Fibroblast of peridontal ligament (primary cell): ENCODE measurements around the gene PTPRM.

Experiments
- DNase-seq: peaks from one replicate; pipeline ENCODE4 v3.0.0-alpha.2; 2010; ENCODE audit errors: extremely low read depth

PTPRM gene

DNA sequence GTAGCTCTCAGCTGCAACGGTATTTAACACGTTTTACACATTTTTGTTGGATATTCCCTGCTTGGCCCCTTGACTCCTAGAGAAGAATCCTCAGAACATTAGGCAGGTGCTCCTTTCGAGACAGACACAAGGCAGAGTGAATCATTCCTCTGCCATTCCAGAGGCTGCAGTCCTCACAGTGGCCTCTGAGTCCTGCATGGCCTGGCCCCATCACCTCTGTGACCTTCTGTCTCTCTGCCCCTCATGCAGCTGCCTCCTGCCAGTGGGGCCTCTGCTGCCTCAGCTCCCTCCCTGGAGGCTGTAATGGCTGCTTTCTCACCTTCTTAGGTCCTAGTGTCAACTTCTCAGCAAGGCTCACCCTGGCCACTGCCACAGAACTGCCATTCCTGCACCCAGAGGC is 101.3 kb downstream of the PTPRM start:
- no peak for DNase-seq

GRCh38 chr18:7669361-7669760 is 102.2 kb downstream of the PTPRM start:
- DNase-seq, result no peak

DNA sequence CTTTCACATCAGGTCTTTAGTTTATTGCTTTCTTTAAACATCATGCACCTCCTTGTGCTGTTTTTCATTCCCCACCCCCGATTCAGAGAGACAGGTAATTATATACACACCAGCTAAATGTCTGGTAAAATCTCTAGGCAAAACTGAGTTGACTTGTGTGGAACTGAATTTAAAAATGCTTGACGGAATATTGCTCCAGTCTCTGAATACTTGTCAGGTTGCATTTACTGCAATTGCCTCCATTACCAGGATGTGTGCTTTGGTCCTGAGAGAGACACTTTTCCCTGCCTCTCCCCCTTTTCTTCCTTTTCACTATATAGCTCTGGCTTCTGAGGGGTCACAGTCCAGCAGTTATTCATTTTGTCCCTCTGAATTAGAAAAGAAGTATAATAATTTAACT is 104.0 kb downstream of the PTPRM start:
- DNase-seq, result no peak

- no peak for DNase-seq
Measured at GRCh38 chr18:7676253-7676873, 109.2 kb downstream of the PTPRM start.

GRCh38 chr18:7677001-7677400 is 109.9 kb downstream of the PTPRM start:
- DNase-seq, result peak; percentile 30

DNA sequence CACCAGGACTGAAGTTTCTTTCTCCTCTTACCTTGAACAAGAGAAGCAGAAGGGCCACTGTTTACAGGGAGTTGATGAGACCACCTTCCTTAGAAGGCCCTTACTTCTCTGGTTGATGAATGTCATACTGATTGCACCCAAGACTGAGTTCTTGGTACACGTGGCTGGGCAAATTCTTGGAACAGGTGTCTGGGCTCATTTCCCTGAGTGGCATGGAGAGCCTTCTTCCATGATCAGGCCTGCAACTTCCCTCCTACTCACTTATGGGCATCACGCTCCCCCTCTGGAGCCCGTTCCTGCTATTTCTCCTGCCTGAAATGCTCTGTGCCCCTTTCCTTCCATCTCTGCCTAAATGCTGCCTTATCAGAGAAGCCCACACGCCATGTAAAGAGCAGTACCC is 110.3 kb downstream of the PTPRM start:
- DNase-seq, result no peak

DNA sequence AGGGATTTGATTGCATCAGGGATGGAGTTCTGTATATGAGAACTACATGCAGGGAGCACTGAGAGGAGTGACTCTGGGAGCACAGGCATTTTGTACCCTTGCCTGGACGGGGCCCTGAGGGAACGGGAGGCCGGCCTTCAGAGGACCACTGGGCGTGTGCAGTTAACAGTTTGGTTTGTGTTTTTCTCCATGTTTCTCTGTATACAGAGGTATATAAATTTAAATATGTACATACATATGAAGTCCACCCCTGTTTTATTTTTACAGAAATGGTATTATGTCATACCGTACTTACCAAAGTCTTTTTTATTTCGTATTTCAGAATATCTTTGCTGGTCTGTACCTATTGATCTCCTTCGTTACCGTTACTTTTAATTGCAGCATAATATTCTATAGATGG is 111.3 kb downstream of the PTPRM start:
- no peak for DNase-seq

DNA sequence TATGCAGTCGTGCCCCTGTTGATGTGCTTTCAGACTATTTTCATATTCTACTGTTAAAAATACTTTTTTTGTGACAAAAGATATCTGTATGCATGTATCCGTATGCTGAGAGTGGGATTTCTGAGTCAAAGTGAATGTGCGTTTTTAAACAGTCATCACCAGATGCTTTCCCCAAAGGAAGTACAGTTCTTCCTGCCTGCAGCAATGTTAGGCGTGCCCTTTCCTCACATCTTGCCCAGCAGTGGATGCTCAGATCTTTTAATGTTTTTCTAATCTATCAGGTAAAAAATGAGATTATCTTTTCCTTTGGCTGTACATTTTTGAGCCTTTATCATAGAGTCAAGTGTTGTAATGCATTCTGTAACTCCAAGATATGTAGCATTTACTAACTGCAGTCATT is 111.7 kb downstream of the PTPRM start:
- no peak for DNase-seq

DNA sequence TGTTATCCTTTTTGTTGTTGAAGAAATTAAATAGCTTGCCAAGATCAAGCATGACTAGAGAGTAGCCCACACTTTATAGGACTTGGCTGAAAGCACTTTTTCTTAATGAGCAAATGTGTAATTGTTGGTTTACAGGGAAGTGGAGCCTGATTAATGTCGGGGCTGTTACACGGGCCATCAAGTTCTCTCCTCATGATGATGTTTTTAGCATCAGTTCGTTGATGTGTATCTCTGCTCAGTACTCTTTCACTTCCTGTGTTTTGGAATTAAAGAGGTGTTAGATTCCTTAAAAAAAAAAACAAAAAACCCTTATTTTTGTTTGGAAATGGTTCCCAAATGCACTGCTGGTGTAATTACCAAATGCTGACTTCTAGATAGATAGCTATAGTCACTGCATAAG is 114.2 kb downstream of the PTPRM start:
- DNase-seq, result no peak

- DNase-seq, result no peak
Measured at GRCh38 chr18:7682321-7682720, 115.2 kb downstream of the PTPRM start.

- no peak for DNase-seq
Measured at GRCh38 chr18:7683753-7684152, 116.6 kb downstream of the PTPRM start.

- no peak for DNase-seq
Measured at GRCh38 chr18:7684357-7684756, 117.2 kb downstream of the PTPRM start.

GRCh38 chr18:7684966-7685365 is 117.8 kb downstream of the PTPRM start:
- DNase-seq, result no peak

DNA sequence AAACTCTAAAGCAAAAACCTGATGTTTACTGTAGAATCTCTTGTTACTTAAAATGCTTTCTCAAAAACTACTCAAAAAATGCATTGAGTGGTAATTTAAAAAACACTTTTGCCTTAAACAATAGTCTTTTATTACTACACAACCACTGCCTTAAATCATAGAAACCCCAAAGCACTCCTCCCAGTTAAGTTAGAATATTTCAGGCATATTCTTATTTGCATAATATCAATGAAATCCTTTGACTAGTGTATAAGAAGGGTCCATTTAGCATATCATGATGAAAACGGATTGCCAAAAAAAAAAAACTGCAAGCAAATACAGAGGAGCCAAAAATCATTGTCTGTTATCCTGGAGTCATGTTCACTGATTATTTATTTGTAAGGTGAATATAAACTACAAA is 119.2 kb downstream of the PTPRM start:
- no peak for DNase-seq

GRCh38 chr18:7688580-7688979 is 121.5 kb downstream of the PTPRM start:
- DNase-seq, result no peak

DNA sequence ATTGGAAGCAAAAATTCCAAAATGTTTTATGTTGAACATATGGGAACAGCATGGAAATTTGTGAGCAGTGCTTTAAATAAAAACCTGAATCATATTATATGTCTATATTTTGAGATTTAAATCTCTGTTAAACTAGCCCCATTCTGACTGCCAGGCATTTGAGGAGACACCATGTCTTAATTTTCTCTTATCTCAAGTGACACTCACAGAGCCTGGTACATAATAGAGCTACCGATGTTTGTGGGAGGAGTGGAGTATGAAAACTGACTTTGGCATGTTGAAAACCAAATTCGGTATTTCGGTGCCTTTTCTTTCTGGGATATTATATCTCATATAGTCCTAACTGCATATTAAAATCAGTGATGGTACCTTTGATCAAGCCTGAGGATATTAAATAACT is 124.1 kb downstream of the PTPRM start:
- no peak for DNase-seq

DNA sequence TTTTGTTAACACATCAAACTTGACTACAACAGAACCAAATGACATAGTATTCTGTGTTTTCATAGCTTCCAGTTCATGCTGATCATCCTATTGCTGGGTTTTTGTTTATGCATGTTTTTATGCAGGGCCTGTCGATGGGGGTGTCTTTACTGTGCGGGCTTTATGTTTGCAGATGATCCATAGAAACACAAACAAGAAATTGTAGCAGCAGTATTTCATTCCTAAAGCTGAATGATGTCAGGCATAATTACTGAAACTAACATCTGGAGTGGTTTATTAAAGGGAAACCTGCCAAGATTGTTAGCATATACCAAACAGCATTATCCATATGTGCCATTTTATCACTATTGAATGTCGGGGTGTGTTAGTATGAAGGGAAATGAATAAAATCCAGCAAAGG is 129.7 kb downstream of the PTPRM start:
- peak; percentile 27 for DNase-seq

DNA sequence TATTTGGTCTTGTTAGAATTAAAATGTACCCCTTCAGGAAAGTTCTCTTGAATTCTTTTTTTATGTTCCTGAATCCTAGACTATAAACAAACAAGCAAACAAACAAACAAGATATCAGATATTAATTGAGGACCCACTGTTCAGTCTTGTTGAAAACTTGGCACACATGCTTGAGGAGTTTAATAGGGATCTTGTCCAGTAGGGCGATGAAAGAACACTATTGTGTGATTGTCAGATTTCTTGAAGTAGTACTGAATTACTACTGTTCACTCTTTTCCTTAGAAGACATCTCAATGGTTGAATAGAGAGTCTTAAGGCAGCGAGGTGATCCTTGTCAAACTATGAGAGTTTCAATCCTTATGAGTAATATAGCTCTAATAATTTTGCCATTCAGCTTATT is 130.2 kb downstream of the PTPRM start:
- DNase-seq, result no peak

DNA sequence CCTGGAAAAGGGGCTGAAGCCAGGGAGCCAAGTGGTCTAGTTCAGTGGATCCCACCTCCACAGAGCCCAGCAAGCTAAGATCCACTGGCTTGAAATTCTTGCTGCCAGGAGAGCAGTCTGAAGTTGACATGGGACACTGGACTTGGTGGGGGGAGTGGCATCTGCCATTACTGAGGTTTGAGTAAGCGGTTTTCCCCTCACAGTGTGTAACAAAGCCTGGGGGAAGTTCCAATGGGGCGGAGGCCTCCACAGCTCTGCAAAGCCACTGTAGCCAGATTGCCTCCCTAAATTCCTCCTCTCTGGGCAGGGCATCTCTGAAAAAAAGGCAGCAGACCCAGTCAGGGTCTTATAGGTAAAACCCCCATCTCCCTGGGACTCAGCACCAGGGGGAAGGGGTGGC is 144.4 kb downstream of the PTPRM start:
- no peak for DNase-seq

- DNase-seq, result no peak
Measured at GRCh38 chr18:7720395-7720794, 153.3 kb downstream of the PTPRM start.

GRCh38 chr18:7721532-7721931 is 154.4 kb downstream of the PTPRM start:
- DNase-seq, result no peak

- DNase-seq, result no peak
Measured at GRCh38 chr18:7722955-7723354, 155.8 kb downstream of the PTPRM start.

DNA sequence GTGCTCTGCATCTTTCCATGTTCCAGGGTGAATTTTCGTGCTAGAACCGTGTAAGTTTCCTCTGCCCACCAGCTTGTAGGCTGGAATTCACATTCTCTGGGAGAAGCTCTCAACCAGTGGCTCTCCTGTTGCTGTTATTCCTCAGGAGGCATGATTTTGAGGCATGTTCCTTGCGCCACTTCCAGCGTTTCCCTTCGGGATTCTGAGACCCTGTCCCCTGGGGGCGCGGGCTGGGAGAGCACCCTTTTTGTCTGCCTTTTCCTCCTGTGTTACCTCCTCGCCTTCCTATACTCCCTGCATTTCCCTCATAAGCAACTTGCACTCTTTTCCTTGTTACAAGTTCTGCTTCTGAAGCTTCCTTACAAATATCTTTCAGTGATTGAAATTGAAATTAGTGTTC is 156.4 kb downstream of the PTPRM start:
- no peak for DNase-seq

- DNase-seq, result no peak
Measured at GRCh38 chr18:7725473-7725872, 158.4 kb downstream of the PTPRM start.

DNA sequence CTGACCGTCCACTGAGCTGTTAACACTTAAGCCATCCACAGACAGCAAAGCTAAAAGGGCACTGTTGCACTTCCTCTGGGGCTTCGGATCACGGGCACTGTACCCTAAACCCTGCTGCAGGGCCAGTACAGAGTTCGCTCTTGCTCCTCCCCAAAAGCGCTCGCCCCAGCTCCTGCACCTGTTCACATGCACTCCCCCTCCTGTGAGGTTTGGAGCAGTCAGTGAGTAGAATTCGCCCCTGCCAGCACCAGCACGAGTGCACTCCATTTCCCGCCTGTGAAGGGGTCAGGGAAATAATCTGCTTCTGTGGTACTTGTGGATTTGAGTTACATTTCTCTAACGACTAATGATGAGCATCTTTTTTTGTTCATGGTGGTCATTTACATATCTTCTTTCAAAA is 158.8 kb downstream of the PTPRM start:
- DNase-seq, result no peak
